Stimulated activated CD8-positive, alpha-beta memory T cell treated with anti-CD3 and anti-CD28 coated beads, Interleukin-12 subunit alpha, Interleukin-12 subunit beta, amount 100 ng/mL, for 24 hours (primary cell): ENCODE results near the gene ZSWIM4.

Experiments used
- DNase-seq: peaks from one replicate; pipeline ENCODE4 v3.0.0-alpha.2; 2020; ENCODE audit errors: extremely low read depth

The ZSWIM4 gene

DNA sequence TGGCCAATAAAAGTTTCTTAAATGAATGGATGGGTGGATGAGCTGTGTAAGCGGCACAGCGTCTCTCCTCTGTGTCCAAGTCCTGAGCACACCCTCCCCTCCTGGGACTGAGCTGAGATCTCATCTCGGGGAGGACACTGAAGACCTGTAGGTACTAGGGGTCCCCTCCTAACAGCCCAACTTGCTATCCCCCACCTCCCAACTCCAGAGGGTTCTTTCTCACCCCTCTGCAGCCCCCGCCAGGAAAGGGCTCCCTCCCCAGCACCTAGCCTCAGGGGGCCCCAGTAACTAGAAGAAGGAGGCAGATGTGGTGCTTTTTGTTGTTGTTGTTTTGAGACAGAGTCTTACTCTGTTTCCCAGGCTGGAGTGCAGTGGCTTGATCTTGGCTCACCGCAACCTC, 80.6 kb downstream of the ZSWIM4 start:
- DNase-seq = no peak

DNA sequence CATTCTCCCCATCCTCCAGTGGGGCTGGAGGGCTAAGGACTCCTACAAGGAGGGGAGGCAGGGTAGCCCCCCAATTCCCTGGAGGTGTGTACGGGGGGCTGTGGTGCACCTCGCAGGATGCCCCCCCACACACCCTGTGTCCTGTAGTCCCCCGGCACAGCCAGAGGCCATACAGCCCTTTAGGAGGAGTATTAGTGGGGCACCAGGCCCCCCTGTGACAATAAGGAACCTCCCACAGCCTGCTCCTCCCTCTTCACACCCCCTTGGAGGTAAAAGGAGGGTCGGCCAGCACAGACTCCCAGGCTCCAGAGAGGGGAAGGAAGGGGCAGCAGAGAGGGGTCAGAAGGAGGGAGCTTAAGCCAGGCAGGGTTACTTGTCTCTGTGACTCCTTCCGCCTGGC, 81.6 kb downstream of the ZSWIM4 start, which contains the start of gene NANOS3:
Gene NANOS3, plus strand, starts transcription at position 301 of the 400 bp plus-strand sequence. CDS start 115 bp downstream, outside the sequence.
- DNase-seq = no peak

DNA sequence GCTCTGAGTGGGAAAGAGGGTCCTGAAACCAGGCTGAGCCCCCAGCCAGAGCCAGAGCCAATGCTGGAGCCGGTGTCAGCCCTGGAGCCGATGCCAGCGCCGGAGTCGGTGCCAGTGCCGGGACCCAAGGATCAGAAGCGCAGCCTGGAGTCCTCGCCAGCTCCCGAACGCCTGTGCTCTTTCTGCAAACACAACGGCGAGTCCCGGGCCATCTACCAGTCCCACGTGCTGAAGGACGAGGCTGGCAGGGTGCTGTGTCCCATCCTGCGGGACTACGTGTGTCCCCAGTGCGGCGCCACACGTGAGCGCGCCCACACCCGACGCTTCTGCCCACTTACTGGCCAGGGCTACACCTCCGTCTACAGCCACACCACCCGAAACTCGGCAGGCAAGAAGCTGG, 82.1 kb downstream of the ZSWIM4 start:
- DNase-seq = no peak

DNA sequence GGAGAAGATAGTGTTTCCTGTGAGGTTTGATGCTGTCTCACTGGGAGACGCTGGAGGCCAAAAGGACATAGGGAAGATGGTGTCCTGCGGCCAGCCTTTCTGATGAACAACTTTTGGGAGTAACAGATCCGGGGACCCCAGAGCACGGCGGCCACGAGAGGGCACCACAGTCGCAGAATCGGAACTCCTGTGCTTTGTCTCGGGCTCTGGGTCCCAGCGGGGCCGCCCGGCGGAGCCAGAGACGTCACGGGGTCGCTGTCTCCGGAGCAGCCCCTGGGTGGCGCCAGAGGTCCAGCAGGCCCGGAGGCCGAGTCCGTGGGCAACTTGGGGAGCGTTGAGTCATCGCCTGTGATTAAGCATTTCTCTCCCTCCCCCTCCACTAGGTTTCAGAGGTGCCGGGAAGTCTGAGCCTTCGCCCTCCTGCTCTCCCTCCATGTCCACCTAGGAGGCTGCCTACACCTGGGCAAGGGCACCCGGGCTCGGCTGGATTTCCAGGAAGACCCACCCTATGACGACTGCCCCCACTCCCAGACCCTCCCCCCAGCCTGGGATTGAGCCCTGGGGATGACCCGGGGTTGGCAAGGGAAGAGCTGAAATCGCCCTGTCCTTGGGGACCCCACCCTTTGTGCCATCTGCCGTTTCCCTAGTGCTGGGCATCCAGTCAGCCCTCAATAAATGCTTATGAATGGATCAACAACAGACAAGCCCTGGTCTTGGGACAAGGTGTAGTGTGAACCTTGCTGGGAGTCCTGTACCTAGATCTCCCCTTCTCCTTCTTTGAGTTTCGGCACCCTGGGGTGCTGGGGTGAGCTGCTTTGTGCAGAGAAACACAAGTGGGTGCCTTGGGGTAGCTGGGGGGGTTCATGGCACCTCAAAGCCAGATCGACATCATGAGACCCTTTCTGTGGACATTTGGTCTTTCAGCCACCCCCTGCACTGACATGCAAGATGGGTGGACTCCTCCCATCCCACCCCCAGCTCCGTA, 85.1 kb downstream of the ZSWIM4 start:
- DNase-seq = peak; percentile 93

DNA sequence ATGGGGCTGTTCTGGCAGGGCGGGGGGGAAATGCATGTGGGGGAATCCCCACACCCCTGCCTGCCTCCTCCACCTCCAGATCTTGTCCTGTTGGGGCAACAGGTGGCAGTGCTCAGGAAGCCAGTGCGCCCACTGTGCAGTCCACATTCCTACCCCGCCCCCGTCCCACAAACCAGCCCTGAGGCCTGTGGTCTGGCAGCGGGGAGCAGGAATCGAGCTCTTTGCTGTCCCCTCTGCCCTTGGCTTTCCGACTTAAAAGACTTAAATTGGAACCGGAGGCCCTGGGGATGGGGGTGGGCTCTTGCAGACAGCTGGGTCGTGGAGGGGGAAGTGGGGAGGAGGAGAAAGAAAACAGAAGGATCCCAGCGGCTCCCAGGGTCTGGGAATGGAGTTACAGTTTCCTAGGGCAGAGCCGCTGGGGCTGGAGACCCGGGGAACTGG, 86.0 kb downstream of the ZSWIM4 start:
- DNase-seq = no peak
